Osteocyte (in vitro differentiated cells): Measurements from ENCODE around the gene PIGU. TPM values are rescaled to one million over a fixed set of nuclear protein-coding genes. Genes with fewer than 3 reads are reported as not detected.

Source experiments
- DNase-seq: peaks from one replicate; pipeline ENCODE4 v3.0.0; 2021; ENCODE audit warnings: mixed read lengths; ENCODE audit not compliant: unreplicated experiment; ENCODE audit errors: extremely low spot score
- H3K27ac Mint-ChIP-seq: one replicate; pipeline ENCODE4 v1.8.0; 2021; ENCODE audit warnings: mild to moderate bottlenecking, mixed read lengths; ENCODE audit not compliant: unreplicated experiment
- H3K27me3 Mint-ChIP-seq: one replicate; pipeline ENCODE4 v1.8.0; 2021; ENCODE audit warnings: mixed read lengths; ENCODE audit not compliant: unreplicated experiment
- H3K36me3 Mint-ChIP-seq: one replicate; pipeline ENCODE4 v1.8.0; 2021; ENCODE audit warnings: mixed read lengths; ENCODE audit not compliant: unreplicated experiment
- H3K4me1 Mint-ChIP-seq: one replicate; pipeline ENCODE4 v1.8.0; 2021; ENCODE audit warnings: mixed read lengths; ENCODE audit not compliant: unreplicated experiment
- H3K4me3 Mint-ChIP-seq: one replicate; pipeline ENCODE4 v1.8.0; 2021; ENCODE audit warnings: mild to moderate bottlenecking, moderate library complexity, mixed read lengths; ENCODE audit not compliant: unreplicated experiment
- H3K9me3 Mint-ChIP-seq: one replicate; pipeline ENCODE4 v1.8.0; 2021; ENCODE audit warnings: mixed read lengths; ENCODE audit not compliant: unreplicated experiment
- total RNA-seq: library from RNA; stranded (reverse); gene quantifications from 2 replicates; pipeline ENCODE4 v1.2.1, GENCODE V29; 2021
- TF ChIP-seq, protein P1 (sequence below): fragments of 200-600 bp; sonication (generic); IDR thresholded peaks from 2 replicates; pipeline ENCODE4 v1.5.0; 2021; ENCODE audit warnings: antibody characterized with exemption, mild to moderate bottlenecking, moderate library complexity

Gene PIGU
- total RNA-seq, 1 donor from 2014 or later: 15.5 TPM

DNA sequence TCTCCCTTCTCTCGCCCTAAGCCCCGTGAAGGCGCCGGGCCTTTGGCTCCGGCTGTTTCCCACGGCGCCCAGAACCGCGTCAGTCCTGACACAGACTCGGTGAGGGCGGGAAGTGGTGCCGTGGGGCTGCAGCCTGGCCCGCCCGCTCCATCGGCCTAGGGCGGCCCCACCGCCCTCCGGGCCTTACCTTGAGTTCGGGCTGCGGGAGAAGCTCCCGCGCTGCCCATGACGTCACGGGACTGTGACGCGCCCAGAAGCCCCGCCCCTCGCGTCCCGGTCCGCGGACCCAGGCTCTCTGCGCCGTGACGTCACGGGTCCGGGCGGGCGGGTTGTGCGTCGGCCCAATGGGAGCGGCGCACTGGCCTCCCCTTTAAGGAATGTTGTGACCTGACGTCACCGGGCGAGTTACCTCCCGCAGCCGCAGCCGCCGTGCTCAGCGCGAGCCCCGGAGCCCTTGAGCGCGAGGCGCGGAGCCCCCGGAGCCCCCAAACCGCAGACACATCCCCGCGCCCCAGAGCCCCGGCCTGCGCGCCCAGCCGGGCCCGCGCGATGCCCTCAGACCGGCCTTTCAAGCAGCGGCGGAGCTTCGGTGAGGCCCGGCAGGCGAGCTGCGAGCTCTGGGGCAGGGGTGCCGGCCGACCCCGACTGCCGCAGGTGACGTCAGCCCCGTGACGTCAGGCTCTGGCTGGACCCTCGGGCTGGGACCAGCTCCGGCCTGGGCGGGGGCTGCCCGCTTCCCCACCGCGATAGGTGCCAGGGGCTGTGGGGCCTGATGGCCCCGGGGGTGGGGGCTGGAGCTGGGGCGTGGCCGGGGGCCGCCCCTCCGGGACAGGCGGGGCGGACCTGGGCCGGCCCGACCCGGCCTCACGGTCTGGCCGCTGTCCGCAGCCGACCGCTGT lies 118.3 kb downstream of the PIGU start, which contains the start of gene MAP1LC3A:
Gene MAP1LC3A (plus strand): TSS at position 399 of the 899 bp plus-strand sequence. CDS start 151 bp downstream, at position 550.
- peak within 1 kb of the TSS; percentile 87 for H3K4me3 Mint-ChIP-seq
- DNase-seq: peak; percentile 98
- peaks cover 13% of the 10 kb centered on the region for H3K4me1 Mint-ChIP-seq
- H3K27me3 Mint-ChIP-seq: no peaks in the 10 kb centered on the region
- peak within 1 kb of the TSS; percentile 94 for H3K27ac Mint-ChIP-seq
- no peaks in the 10 kb centered on the region for H3K9me3 Mint-ChIP-seq
- H3K36me3 Mint-ChIP-seq: peaks cover 2% of the 10 kb centered on the region
- TF ChIP-seq, protein P1, sequence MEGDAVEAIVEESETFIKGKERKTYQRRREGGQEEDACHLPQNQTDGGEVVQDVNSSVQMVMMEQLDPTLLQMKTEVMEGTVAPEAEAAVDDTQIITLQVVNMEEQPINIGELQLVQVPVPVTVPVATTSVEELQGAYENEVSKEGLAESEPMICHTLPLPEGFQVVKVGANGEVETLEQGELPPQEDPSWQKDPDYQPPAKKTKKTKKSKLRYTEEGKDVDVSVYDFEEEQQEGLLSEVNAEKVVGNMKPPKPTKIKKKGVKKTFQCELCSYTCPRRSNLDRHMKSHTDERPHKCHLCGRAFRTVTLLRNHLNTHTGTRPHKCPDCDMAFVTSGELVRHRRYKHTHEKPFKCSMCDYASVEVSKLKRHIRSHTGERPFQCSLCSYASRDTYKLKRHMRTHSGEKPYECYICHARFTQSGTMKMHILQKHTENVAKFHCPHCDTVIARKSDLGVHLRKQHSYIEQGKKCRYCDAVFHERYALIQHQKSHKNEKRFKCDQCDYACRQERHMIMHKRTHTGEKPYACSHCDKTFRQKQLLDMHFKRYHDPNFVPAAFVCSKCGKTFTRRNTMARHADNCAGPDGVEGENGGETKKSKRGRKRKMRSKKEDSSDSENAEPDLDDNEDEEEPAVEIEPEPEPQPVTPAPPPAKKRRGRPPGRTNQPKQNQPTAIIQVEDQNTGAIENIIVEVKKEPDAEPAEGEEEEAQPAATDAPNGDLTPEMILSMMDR: no peak

DNA sequence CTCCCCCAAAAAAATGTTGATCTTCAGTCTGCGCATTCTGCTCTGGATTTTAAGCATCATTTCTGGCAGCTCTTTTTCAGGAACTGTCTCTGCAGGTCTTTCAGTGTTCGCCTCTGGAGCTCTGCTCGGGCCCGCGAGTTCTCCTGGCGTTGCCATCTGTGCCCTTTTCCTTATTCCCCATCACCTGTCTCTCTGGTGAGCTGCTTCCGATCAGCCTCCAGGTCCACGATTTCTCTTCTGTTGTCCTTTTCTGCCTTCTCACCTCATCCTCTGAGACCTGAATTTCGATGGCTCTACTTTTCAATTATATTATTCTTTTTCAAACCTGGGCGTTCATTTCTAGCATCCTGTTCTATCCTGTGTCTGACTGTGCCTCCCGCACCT lies 119.0 kb downstream of the PIGU start:
- DNase-seq: no peak
- Mint-ChIP-seq H3K36me3 (peaks cover 2% of the 10 kb centered on the region), H3K27me3 (no peaks in the 10 kb centered on the region), H3K9me3 (no peaks in the 10 kb centered on the region), H3K27ac (peak overlapping the region; percentile 94), H3K4me3 (peak overlapping the region; percentile 87), H3K4me1 (peaks cover 13% of the 10 kb centered on the region)
- TF ChIP-seq, protein P1: no peak

DNA sequence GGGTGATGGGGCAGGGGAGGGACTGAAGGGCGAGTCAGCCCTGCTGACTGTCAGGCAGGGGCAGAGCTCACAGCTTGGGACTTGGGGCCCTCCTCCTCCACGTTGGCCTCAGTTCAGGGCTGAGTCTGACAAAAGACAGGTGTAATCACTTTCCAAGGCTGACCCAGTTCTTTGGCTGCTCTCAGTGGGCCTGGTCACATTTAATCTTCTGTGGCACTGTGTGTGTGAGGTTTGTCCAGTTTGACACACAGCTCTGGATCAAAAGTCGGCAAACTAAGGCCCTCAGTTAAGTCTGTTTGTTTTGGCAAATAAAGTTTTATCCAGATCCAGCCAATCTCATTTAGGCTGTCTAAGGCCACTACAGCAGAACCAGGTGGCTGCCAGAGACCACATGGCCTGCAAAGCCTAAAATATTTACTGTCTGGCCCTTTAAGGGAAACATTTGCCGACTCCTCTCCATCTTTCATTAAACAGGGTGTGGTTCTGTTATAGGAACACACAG lies 123.5 kb downstream of the PIGU start:
- no peak overlapping the region for H3K4me3 Mint-ChIP-seq
- H3K27ac Mint-ChIP-seq: no peak overlapping the region
- H3K9me3 Mint-ChIP-seq: no peaks in the 10 kb centered on the region
- no peaks in the 10 kb centered on the region for H3K36me3 Mint-ChIP-seq
- H3K4me1 Mint-ChIP-seq: peaks cover 11% of the 10 kb centered on the region
- no peak for DNase-seq
- TF ChIP-seq, protein P1: no peak
- H3K27me3 Mint-ChIP-seq: no peaks in the 10 kb centered on the region

DNA sequence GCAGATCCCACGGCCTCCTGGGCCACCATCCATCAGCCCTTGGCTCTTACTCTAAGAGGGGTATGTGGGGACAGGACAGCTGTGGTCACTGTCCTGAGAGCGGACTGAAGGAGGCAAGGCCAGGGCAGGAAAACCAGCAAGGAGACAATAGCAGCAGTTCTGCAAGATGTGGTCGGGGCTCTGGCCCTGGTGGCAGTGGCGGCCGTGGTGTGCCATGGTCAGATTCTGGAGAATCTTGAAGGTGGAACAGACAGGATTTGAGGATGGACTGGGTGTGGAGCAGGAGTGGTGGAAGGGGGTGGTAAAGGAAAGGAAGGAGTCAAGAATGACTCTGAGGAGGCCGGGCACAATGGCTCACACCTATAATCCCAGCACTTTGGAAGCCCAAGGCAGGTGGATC lies 124.3 kb downstream of the PIGU start:
- TF ChIP-seq, protein P1: no peak
- Mint-ChIP-seq H3K27me3 (no peaks in the 10 kb centered on the region), H3K9me3 (no peaks in the 10 kb centered on the region), H3K4me1 (peaks cover 4% of the 10 kb centered on the region), H3K4me3 (no peak overlapping the region), H3K27ac (no peak overlapping the region), H3K36me3 (no peaks in the 10 kb centered on the region)
- no peak for DNase-seq

DNA sequence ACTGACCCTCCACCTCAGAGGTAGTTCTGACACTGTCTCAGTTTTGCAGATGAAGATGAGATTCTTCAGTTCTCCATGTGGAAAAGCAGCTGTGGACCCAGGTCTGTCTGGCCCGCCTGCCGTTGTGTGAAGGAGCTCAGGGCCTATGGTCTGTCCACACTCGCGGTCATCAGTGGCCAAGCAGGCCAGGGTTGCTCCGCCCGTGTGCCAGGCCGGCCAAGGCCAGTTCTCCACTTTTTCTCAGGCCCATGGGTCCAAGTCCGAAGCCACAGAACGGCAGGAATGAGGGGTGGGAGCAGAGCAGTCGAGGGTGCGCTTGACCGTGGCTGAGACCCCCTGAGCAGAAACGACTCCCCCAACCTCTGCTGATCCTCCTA lies 127.0 kb downstream of the PIGU start:
- Mint-ChIP-seq H3K36me3 (no peaks in the 10 kb centered on the region), H3K27ac (no peak overlapping the region), H3K4me3 (no peak overlapping the region)

More for the DNA sequence above, 127.0 kb downstream of the PIGU start:
- Mint-ChIP-seq H3K4me1 (peaks cover 1% of the 10 kb centered on the region), H3K9me3 (no peaks in the 10 kb centered on the region), H3K27me3 (no peaks in the 10 kb centered on the region)
- TF ChIP-seq, protein P1: no peak
- no peak for DNase-seq
